SH-SY5Y (cell line): ENCODE results near the gene TBC1D22A.

Experiments
- GATA2 ChIP-seq: IDR thresholded peaks from 2 replicates; pipeline ENCODE4 v1.6.1; 2011; ENCODE audit warnings: mild to moderate bottlenecking, low read depth, low read length
- GATA3 ChIP-seq: IDR thresholded peaks from 2 replicates; pipeline ENCODE4 v1.6.1; 2011; ENCODE audit warnings: low read depth, mild to moderate bottlenecking, low read length, moderate library complexity

GRCh38 chr22:46910624-46911023, 148.2 kb downstream of the TBC1D22A start:
- TF ChIP-seq GATA2 (no peak), GATA3 (no peak)
